ENCODE measurements around the gene FJX1.
"Not testable (repeated sequence)": the region's sequence is repeated elsewhere in the genome, so short reads cannot be mapped to it uniquely, and the experiment has no call there.

The FJX1 gene

GRCh38 chr11:35662061-35662648 lies 43.9 kb downstream of the FJX1 start:
- FAIRE-seq, result no peak
- DNase-seq (ENCODE audit: extremely low spot score, insufficient read length, low read depth), result no peak

- FAIRE-seq, result peak; percentile 82
- peak; percentile 75 for DNase-seq (ENCODE audit: extremely low spot score, insufficient read length, low read depth)
Observed at GRCh38 chr11:35662649-35663407, 44.6 kb downstream of the FJX1 start, which contains the start of gene TRIM44. TRIM44 (plus strand) TSS chr11:35662775; CDS start chr11:35663112, 337 bp downstream.

- no peak for FAIRE-seq
- no peak for DNase-seq (ENCODE audit: extremely low spot score, insufficient read length, low read depth)
Observed at GRCh38 chr11:35663408-35663702, 45.1 kb downstream of the FJX1 start.

GRCh38 chr11:35664977-35665441 lies 46.7 kb downstream of the FJX1 start:
- FAIRE-seq, result no peak
- no peak for DNase-seq (ENCODE audit: extremely low spot score, insufficient read length, low read depth)

GRCh38 chr11:35667257-35667656 lies 49.0 kb downstream of the FJX1 start:
- DNase-seq (ENCODE audit: extremely low spot score, insufficient read length, low read depth) (no peak), FAIRE-seq (no peak)

- not testable (repeated sequence) for FAIRE-seq
Observed at GRCh38 chr11:35668350-35668749, 50.1 kb downstream of the FJX1 start.

More at GRCh38 chr11:35668350-35668749, 50.1 kb downstream of the FJX1 start:
- not testable (repeated sequence) for DNase-seq (ENCODE audit: extremely low spot score, insufficient read length, low read depth)
